RWPE2 (cell line): Measurements from ENCODE around the gene LKAAEAR1.

Experiments
- ATAC-seq: fragments of 200-7000 bp; cut with Tn5 transposase; 3 replicates; pipeline ENCODE4 v1.9.1; 2021; ENCODE audit warnings: low read depth
- DNase-seq: peaks from one replicate; pipeline ENCODE4 v3.0.0-alpha.2; 2020; ENCODE audit warnings: low spot score
- H3K27ac ChIP-seq: fragments of 450-650 bp; 2 replicates; pipeline ENCODE4 v1.5.1; 2017; ENCODE audit warnings: mild to moderate bottlenecking; ENCODE audit not compliant: poor library complexity, severe bottlenecking
- H3K27me3 ChIP-seq: fragments of 250-450 bp; sonication (Bioruptor Pico); 2 replicates; pipeline ENCODE4 v1.5.1; 2021; ENCODE audit warnings: mild to moderate bottlenecking, moderate library complexity; ENCODE audit not compliant: insufficient read depth, poor library complexity, severe bottlenecking
- H3K36me3 ChIP-seq: fragments of 250-450 bp; sonication (Bioruptor Pico); 2 replicates; pipeline ENCODE4 v1.5.1; 2020; ENCODE audit warnings: low read depth, mild to moderate bottlenecking, moderate library complexity
- H3K4me1 ChIP-seq: fragments of 250-450 bp; sonication (Bioruptor Pico); 2 replicates; pipeline ENCODE4 v1.5.1; 2021; ENCODE audit warnings: mild to moderate bottlenecking, moderate library complexity; ENCODE audit not compliant: insufficient read depth, poor library complexity, severe bottlenecking
- H3K4me3 ChIP-seq: fragments of 250-450 bp; sonication (Bioruptor Pico); 2 replicates; pipeline ENCODE4 v1.5.1; 2021; ENCODE audit warnings: mild to moderate bottlenecking, moderate library complexity; ENCODE audit not compliant: severe bottlenecking
- H3K9me3 ChIP-seq: fragments of 250-450 bp; sonication (Bioruptor Pico); 2 replicates; pipeline ENCODE4 v1.5.1; 2021; ENCODE audit warnings: mild to moderate bottlenecking, moderate library complexity; ENCODE audit not compliant: severe bottlenecking
- CTCF ChIP-seq: fragments of 450-650 bp; IDR thresholded peaks from one replicate; pipeline ENCODE4 v1.5.1; 2017; ENCODE audit warnings: mild to moderate bottlenecking, moderate library complexity; ENCODE audit not compliant: poor library complexity, severe bottlenecking

The LKAAEAR1 gene

DNA sequence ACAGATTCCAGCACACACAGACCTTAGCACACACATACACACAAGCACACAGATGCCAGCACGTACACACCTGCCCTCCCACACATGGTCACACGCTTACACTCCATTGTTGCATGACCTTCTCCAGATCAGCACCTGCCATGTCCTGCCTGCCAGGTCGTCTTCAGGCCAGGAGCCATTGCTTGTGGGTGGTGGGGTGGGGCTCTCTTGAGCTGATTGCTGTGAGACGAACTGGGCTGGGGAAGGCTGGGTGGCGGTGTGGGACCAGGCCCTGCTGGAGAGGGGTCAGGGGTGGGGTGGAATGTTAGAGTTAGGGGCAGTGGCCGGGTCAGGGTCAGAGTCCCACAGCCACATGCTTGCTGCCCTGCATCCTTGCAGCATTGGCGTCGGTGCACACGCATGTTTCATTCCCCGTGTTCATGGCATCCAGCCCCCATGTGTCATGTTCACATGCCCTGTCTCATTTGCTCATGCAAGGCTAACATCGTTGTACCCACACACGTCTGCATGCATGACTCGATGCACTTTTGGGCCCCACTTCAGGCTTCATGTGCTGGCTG is 29.7 kb upstream of the LKAAEAR1 start:
- peak; percentile 77 for DNase-seq
- H3K36me3 ChIP-seq: no peaks in the 10 kb centered on the region
- no peak for TF ChIP-seq CTCF
- H3K4me1 ChIP-seq: no peaks in the 10 kb centered on the region
- ATAC-seq: no peak
- no peaks in the 10 kb centered on the region for H3K27me3 ChIP-seq
- no peak overlapping the region for H3K4me3 ChIP-seq
- H3K9me3 ChIP-seq: no peaks in the 10 kb centered on the region
- H3K27ac ChIP-seq: no peak overlapping the region

DNA sequence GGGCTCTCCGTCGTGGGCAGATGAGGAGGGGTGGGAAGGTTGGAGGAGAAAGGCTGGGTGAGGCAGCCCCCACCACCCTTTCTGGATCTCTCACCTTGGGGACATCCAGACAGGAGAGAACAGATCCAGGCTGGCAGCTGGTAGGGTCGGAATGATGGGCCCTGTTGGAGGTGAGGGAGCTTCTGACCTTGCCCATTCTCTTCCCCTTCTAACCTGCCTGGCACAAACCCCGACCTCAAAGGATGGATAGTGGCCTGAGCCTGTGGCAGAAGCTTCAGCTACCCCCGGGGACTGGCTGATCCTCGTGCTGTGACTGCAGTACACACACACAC is 29.2 kb upstream of the LKAAEAR1 start:
- Histone ChIP-seq H3K27me3 (no peaks in the 10 kb centered on the region), H3K27ac (no peak overlapping the region), H3K4me1 (no peaks in the 10 kb centered on the region), H3K4me3 (no peak overlapping the region), H3K9me3 (no peaks in the 10 kb centered on the region), H3K36me3 (no peaks in the 10 kb centered on the region)
- ATAC-seq (no peak), DNase-seq (peak; percentile 77)
- TF ChIP-seq CTCF: no peak

DNA sequence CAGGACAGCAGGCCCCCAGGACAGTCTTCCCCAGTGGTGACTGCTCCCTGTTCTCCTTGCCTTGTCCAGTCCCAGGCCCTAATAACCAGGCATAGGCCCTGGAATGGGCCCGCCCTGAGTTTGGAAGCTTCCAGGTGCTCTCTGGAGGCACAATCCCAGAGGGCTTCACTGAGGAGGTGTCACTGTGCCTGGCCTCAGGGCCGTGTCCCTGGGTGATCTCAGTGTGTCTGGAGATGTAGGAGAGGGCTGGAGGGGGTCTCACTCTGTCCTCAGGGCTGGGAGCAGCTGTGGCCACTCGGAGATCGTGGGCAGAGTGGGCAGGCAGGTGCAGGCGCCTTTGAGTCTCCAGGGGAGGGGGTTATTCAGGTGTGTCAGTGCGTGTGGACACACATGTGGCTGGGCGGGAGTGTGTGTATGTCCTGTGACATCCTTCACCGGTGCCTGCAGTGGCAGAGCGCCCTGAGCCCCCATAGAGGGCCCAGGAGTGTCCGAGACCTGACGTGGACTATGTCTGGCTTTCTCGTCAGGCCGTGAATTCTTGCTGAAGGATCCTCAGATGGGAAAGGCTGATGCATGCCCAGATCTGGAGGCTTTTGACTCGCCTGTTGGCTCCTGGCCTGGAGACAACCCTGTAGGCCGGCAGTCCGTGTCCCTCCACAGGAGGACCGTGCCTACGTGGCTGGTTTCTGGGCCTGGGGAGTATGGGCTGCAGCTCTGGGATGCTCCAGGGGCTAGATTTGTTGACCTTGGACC is 28.7 kb upstream of the LKAAEAR1 start:
- Histone ChIP-seq H3K4me3 (no peak overlapping the region), H3K4me1 (no peaks in the 10 kb centered on the region), H3K27me3 (peaks cover 3% of the 10 kb centered on the region), H3K27ac (no peak overlapping the region), H3K9me3 (no peaks in the 10 kb centered on the region), H3K36me3 (no peaks in the 10 kb centered on the region)
- ATAC-seq (no peak), DNase-seq (peak; percentile 81)
- no peak for TF ChIP-seq CTCF

- Histone ChIP-seq H3K9me3 (no peaks in the 10 kb centered on the region), H3K36me3 (no peaks in the 10 kb centered on the region), H3K4me3 (no peak overlapping the region), H3K4me1 (no peaks in the 10 kb centered on the region), H3K27me3 (peaks cover 3% of the 10 kb centered on the region), H3K27ac (no peak overlapping the region)
- ATAC-seq: no peak
- no peak for TF ChIP-seq CTCF
- peak; percentile 81 for DNase-seq
Measured at GRCh38 chr20:64111841-64112641, 27.8 kb upstream of the LKAAEAR1 start.
